Measurements from ENCODE around the gene EHD3.

- TF ChIP-seq POLR2A (IDR thresholded peaks at IDR 0.05), result no peak
- TF ChIP-seq CTCF (IDR thresholded peaks at IDR 0.05 in 8 of 11, conservative IDR thresholded peaks at IDR 0.05 in 3 of 11), result no peak
Measured at GRCh38 chr2:31270131-31270530, 36.2 kb downstream of the EHD3 start.

Data from spleen (tissue), 7 donors.